ENCODE measurements around the gene NINJ1.

NINJ1 gene

GRCh38 chr9:93099551-93100275 is 34.3 kb downstream of the NINJ1 start:
- no peak for DNase-seq (ENCODE audit: low read depth in 2 of 2)

- peak; percentile 39 to 42 for DNase-seq (ENCODE audit: low read depth in 2 of 2)
Observed at GRCh38 chr9:93098236-93098946, 35.7 kb downstream of the NINJ1 start.

DNA sequence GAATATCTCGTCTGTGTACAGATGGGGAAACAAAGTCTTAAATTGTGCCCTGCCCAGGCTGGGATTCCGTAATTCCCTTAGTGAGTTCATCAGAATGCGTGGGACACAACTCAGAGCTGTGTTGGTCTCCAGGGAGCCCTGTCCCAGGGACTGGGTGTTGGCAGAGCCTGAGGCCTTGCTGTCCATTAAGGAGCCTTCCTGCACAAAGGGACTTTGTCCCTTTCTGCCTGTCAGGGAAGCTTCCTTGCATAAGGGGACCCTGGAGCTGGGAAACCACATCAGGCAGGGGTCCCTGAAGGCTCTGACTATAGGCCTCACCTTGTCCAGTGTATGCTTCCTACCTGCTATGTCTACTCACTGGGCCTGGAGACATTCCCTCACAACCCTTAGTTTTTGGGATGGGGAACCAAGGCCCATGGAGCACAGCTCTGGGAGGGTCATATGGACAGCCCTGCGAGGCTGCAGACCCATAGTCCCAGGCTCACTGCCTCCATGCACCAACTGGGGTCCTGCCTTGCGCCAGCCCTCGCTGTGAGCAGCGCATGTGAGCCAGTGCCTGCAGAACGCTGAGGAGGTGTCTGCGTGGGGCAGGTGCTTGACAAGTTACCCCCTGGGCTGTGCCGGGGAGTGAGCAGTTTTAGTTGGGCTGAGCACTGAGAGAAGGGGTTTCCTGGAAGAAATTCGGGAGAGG is 36.4 kb downstream of the NINJ1 start:
- DNase-seq (ENCODE audit: low read depth in 2 of 2) = no peak

DNA sequence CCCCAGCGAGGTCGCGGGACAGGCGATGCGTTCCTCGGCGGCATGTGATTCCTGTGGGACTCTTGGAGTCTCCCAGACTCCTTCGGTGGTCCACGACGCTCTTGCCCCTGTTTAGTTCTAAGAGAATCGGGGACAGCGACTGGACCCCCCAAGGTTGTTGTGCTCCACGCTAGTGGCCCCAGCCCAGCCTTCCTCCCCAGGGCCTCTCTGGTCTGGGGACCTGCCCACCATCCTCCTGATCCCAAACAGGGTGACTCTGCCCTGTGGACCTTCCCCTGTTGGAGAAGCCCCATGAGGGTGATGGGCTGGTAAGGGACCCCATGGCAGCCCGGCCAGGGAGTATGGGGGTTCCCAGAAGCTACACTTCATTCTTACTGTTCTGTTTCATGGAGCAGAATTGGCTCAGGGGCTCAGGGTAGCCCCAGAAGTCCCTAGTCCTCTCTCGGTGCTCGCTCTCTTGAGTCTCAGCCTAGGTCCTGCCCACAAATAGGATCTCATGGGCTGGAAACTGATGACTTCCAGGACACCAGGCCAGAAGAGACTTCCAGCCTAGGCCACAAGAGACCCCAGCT is 37.2 kb downstream of the NINJ1 start:
- no peak for DNase-seq (ENCODE audit: low read depth in 2 of 2)

DNA sequence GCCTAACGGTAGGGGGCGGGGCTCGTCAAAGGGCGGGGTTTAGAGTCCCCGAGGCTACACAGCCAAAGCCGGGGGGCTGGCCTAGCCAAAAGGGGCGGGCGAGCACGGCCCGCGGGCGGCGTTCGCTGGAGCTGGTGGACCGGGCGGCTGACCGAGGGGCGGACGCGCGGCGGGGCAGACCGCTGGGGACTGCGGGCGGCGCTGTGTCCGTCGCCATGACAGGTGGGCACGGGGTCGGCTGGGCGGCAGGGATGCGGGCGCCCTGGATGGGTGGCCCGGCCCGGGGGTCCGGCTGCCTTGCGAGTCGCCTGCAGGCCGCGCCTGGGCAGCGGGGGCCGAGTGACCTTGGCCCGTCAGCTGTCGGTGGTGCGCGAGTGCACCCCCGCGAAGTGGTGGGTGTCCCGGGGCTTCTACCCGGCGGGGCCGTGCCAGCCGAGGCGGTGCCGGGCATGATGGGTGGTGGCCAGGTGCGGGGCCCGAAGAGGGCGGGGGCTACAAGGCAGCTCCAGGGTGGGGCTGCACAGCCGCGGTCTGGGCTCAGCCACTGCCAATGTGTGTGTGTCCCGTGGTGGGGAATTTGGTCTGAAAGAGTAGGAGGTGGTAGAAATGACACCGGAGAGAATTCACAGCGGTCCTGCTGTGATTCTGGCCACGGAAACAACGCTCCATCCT is 37.8 kb downstream of the NINJ1 start, which contains the start of gene CARD19:
CARD19 (plus strand) TSS at position 87 of the 672 bp plus-strand sequence; CDS start at position 216, 129 bp downstream.
- no peak for DNase-seq (ENCODE audit: low read depth in 2 of 2)

DNA sequence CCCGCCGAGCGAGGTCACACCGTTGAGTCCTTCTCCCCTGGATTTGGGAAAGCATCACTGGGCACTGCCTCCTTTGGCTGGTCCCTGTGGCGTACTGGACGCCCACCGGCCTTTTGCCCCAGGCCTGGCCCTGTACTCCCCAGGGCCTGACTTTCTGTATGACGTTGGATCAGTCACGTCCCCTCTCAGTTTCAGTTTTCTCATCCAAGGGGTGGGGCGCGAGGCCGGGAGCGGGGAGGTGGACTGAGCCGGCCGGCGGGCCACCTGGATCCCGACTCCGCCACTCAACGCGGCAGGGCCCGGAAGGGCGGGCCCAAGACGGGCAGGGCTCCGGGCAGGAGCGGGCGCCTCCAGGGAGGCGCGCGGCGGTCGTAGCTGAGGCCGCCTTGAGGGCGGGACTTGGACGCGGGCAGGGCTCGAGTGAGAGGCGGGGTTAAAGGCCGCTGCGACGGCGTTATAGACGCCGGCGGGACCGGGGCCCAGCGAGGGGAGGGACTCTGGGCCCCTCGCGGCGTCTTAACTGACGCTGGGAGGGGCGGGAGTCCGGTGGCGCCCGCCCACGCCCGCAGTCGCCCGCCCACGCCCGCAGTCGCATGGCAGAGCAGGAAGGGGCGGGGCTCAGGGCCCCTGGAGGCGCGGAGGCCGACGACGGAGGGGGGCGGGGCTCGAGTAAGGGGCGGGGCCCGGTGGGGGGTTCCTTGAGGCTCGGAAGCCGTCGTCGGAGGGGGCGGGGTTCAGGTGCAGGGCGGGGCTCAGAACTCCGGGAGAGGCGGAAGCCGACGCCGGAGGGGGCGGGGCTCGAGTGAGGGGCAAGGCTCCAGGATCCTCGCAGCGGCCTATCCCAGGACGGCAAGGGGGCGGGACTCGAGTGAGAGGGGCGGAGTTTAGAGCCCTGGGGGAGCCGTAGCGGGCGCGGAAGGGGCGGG is 38.6 kb downstream of the NINJ1 start:
- DNase-seq (ENCODE audit: low read depth in 2 of 2) = peak; percentile 100

DNA sequence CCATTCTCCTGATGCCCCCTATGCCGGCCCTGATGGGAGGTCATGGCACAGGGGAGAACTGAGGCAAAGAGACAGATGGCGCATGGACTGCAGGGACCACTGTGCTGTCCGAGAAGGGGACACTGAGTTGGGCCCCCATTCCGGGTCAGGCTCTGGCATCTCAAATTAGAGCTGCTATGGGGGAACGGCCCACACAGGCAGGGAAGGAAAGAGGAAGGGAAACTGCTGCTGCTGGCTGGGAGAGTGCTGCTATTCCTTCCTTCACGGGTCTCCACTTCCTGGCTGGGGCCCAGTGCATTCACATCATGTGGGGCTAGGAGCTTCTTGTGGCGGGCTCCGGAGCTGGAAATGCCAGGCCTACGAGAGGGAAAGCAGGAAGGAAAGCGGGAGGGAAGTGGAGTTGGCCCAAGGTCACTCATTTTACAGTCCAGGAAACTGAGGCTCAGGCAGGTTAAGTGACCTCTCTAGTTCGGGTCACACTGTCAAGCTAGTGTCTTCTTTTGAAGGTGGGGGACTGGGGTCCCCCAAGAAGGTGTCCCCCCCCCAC is 39.3 kb downstream of the NINJ1 start:
- no peak for DNase-seq (ENCODE audit: low read depth in 2 of 2)

- DNase-seq (ENCODE audit: low read depth in 2 of 2) = no peak
Observed at GRCh38 chr9:93093877-93094657, 40.0 kb downstream of the NINJ1 start.

DNA sequence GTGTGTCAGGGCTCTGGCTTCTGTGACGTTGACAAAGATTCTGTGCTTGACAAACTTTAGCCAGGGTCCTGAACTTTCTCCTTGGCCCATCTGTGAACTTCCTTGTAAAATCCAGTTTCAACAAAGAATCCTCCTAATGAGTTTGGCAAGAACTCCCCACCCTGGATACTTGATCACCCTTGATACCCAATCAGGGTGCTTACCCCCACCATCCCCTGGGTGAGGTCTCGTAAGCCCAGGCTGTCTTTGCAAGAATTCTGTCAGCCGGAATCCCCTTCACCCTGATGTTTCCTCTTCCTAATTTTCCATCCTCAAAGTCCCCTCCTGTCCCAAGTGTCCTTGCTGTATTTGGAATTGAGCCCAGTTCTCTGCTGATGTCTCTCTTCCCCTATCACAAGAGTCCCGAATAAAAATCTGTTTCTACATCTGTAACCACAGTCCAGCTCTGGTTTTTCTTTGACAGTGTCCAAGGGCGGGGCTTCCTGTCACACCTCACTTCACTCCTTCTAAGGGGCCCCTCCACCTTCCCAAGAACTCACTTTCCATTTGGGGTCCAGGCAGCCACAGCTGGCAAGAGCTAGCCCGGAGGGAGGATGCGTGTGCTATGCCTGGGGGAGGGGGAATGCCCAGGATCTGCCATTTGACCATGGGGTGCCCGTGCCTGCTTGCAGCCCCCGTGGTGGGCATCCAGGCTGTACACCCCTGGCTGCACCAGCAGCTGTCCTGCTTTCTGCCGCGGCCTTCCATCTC is 40.7 kb downstream of the NINJ1 start:
- no peak for DNase-seq (ENCODE audit: low read depth in 2 of 2)

DNA sequence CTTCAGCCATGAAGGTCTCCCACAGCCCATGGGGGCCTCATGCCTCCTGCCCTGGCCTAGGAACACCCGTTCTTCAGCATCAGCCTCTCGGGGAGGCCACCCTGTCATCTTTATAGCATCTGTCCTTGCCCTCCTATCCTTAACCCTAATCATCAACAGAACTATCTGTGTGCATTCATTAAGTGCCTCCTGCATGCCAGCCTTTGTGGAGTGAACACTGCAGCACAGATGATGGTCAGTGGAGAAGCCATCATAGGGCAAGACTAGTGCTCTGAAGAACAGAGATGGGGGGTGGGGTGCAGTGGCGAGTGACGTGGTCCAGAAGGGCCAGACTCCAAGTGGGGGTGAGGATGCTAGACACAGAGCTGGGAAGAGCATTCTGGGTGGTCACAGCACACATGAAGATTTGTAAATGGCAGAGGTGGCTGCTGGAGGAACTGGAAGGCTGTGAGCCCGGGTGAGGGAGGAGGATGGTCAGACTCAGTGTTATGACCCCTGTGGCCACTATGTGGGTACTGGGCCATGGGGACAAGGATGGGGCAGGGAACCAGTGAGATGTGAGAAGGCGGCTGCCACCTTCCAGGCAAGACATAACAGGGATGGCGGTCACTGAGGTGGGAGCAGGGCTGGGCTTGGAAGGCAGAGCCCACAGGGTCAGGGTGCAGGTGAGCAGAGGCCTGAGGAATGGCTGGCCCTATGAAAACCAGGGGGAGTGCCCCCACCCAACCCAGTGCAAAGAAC is 41.6 kb downstream of the NINJ1 start:
- no peak for DNase-seq (ENCODE audit: low read depth in 2 of 2)

GRCh38 chr9:93091453-93092081 is 42.5 kb downstream of the NINJ1 start:
- DNase-seq (ENCODE audit: low read depth in 2 of 2) = no peak

DNA sequence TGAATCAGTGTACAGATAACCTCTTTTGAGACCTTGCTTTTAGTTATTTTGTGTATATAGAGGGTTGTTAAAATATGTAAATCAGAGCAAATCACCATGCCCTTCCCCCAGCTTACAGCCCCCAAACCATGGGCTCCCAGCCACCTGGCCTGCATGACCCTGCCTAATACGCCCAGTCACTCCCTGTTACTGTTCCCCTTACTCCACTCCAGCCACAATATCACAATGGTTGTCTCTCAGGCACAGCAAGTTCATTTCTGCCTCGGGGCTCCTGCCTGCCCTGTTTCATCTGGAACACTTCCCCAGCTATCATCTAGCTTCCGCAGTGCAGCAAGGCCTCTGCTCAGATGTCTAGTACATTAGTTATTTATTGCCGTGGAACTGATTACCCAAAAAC is 43.0 kb downstream of the NINJ1 start:
- no peak for DNase-seq (ENCODE audit: low read depth in 2 of 2)

- no peak for DNase-seq (ENCODE audit: low read depth in 2 of 2)
Observed at GRCh38 chr9:93090091-93090655, 43.9 kb downstream of the NINJ1 start.

GRCh38 chr9:93089481-93089991 is 44.5 kb downstream of the NINJ1 start:
- no peak for DNase-seq (ENCODE audit: low read depth in 2 of 2)

GRCh38 chr9:93089024-93089423 is 45.0 kb downstream of the NINJ1 start:
- DNase-seq (ENCODE audit: low read depth in 2 of 2) = no peak

DNA sequence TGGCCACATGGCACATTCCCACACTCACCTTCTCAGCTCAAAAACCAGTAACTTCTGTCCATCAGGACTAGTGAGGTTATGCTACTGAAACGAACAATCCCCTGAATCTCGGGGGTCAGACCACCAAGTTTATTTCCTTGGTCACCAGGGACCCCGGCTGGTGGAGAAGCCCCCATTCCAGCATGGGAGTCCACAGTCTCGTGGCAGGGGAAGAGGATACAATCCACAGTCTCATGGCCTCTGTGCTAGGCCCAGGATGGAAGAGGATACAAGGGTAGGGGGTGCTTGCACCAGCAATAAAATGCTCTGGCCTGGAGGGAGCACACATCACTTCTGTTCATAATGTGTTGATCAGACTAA is 45.4 kb downstream of the NINJ1 start:
- DNase-seq (ENCODE audit: low read depth in 2 of 2) = no peak

GRCh38 chr9:93087971-93088655 is 45.9 kb downstream of the NINJ1 start:
- DNase-seq (ENCODE audit: low read depth in 2 of 2) = no peak
